GM12801 (cell line): ENCODE measurements around the gene TANC1.

Experiments
- CTCF ChIP-seq: IDR thresholded peaks from one replicate; pipeline ENCODE4 v1.5.1; 2011; ENCODE audit warnings: control low read depth; ENCODE audit not compliant: insufficient read length; ENCODE audit errors: extremely low read depth

Gene TANC1

GRCh38 chr2:159204381-159205144 is 236.1 kb downstream of the TANC1 start:
- no peak for TF ChIP-seq CTCF

GRCh38 chr2:159206736-159207380 is 238.4 kb downstream of the TANC1 start:
- no peak for TF ChIP-seq CTCF

- no peak for TF ChIP-seq CTCF
Measured at GRCh38 chr2:159208438-159208837, 240.0 kb downstream of the TANC1 start.

DNA sequence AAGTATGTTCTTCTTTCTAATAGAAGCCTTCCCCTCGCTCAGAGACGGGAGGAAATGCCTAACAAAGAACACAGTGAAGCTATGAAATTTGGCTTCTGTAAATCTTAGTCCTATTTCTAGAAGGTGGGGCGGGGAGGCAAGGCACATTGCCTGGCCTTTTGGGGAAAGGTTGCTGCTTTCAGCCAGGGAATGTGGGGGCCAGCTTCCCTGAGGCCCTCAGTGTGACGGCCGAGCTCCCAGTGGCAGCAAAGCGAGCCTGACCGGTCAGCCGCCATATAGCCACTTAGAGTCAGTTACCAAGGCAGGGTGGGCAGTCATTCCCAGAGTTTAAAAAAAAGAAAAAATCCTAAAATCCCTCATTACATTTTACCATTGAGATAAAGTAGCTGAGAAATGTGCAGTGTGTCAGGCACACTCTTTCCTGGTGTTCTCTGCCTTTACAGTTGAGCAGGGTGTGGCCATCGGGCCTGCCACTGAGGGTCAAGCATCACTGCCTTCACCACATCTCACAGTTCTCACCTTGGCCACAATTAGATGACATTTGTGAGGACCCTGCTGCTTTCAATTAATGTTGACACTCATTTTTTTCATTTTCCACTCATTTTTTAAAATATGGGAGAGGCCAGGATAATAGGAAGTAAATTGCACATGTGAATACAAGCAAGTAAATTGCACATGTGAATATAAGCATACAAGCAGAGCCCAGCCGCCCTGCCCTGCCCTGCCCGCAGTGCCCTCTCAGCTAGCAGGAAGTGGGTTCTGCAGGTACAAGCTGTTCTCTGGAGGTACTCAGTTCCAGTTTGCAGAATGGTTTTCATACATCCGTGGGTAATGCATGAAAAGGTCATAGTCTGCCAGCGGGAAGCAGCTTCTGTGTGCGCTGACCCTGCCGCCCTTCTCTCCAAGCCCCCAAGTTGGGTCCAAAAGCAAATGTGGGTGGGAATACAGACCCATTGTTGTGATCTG is 241.2 kb downstream of the TANC1 start:
- TF ChIP-seq CTCF = no peak

DNA sequence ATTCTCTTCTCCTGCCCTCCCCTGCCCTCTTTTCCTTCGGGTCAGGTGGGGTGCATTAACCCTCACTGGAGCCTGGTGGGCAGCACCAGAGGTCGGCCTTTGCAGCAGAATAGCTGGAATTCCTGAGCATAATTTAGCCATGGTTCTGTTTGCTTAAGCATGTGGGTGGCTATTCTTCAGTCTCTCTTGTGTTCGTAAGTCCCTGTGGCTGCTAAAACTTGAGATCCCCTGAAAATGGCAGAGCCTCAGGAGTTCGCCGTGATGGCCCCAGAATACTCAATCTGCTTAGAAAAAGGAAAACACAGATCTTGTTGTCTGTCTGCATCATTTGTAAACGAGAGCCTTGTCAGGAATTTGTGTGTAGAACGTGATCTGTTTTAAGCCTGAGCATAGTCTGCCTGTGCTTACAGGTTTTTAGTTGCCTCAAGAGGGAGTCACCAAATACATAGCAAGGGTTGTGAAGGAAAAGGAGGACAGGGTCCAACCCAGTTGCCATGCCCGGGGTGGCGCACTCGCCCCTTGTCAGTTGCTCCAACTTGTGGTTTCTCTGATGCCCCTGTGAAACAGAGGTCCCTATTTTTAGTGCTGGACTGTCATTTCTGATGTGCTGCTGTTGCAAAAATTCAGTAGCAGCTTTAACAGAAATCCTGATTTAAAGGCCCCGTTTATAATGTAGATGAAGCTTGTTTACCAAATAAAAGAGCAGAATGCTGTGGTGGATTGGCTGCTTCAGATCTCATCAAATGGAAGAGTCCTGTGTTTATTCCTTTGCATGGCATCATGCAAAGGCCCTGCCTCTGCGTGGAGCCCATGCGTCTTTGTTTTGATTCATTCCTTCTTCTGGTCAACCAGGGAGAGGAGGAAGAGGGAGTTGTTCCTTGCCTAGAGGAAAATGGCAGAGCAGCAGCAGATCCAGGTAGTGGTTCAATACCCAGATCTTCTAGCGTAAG is 243.3 kb downstream of the TANC1 start:
- no peak for TF ChIP-seq CTCF

DNA sequence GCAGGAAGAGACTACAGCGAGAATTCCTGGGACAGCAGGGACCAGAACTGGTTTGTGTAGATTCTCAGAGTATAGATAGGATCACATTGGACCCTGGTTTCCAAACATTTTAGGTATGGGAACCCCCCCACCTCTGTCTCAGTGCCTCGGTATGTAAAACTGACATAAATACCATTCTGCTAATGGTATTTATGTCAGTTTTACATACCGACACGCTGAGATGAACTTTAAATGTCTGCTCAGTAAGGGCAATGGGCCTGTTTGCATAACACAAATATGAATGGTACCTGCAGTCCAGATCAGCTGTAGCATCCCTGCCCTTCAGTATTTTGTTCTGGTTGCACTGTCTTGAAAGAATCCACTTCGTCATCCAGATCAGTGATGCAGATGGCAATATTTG is 244.9 kb downstream of the TANC1 start:
- no peak for TF ChIP-seq CTCF
